K562 (cell line): Measurements from ENCODE around the gene KCNH2. TPM values are rescaled to one million over a fixed set of nuclear protein-coding genes. Genes with fewer than 3 reads are reported as not detected.
"Not testable (repeated sequence)": the region's sequence is repeated elsewhere in the genome, so short reads cannot be mapped to it uniquely, and the experiment has no call there.

Experiments used
- ATAC-seq: fragments of 200-7000 bp; cut with Tn5 transposase; 3 replicates; pipeline ENCODE4 v1.9.1; 2020; ENCODE audit warnings: moderate library complexity
- BruUV-seq: library from RNA; stranded (reverse); fragments of 400-500 nt; replicated peaks from 2 replicates; lab custom pipeline; 2021; lab: Mats Ljungman, UMichigan
- CTCF ChIA-PET: fragments of 300-600 bp; formaldehyde crosslinking; extraction: SDS; loops from one replicate; lab custom pipeline; 2021; ENCODE audit warnings: low intra/inter-chr PET ratio; lab: Yijun Ruan, JAX
- POLR2A ChIA-PET: fragments of 300-600, 350-650 bp; sonication (Branson Sonifier 250); formaldehyde crosslinking; extraction: SDS; loops from one replicate; lab custom pipeline; 2021; ENCODE audit warnings: antibody characterized with exemption, inconsistent platforms; lab: Yijun Ruan, JAX
- DNase-seq, 4 experiments: peaks; one replicate each; pipeline versions ENCODE4 v3.0.0 to v3.0.0-alpha.2; 2011 to 2018; ENCODE audit warnings: low spot score in 3 of 4, mixed read lengths in 3 of 4; ENCODE audit errors: extremely low read depth in 1 of 4
- FAIRE-seq: peaks from 2 replicates; lab custom pipeline; 2011; peaks lifted over from hg19 to GRCh38; lab: Jason Lieb, UNC
- H2AFZ ChIP-seq: 2 replicates; pipeline ENCODE4 v1.6.0; 2011; ENCODE audit warnings: low read depth, low read length, control low read depth, inconsistent platforms
- H3K27ac ChIP-seq: fragments of 200-600 bp; 3 replicates; pipeline ENCODE4 v1.8.0; 2011; ENCODE audit warnings: low read depth, mild to moderate bottlenecking, control low read depth, inconsistent platforms, low read length, moderate library complexity, mixed read lengths; ENCODE audit errors: extremely low read depth
- H3K27me3 ChIP-seq, 2 experiments: fragments of 300-600 bp in 1 of 2; 2 replicates in 1 of 2; 3 replicates in 1 of 2; pipeline versions ENCODE4 v1.6.0 to v1.8.0; 2011; ENCODE audit warnings: inconsistent platforms in 2 of 2, low read length in 2 of 2, mild to moderate bottlenecking in 1 of 2, mixed read lengths in 1 of 2, moderate library complexity in 1 of 2; ENCODE audit not compliant: control insufficient read depth in 2 of 2, insufficient read depth in 2 of 2
- H3K36me3 ChIP-seq: fragments of 300-600 bp; 3 replicates; pipeline ENCODE4 v1.8.0; 2011; ENCODE audit warnings: mild to moderate bottlenecking, low read length, inconsistent platforms; ENCODE audit not compliant: control insufficient read depth, insufficient read depth
- H3K4me1 ChIP-seq, 2 experiments: fragments of 200-600 bp in 1 of 2; replicated peaks in 1 of 2; 2 replicates in 1 of 2; 3 replicates in 1 of 2; pipeline versions ENCODE4 v1.5.1 to v1.8.0; 2011; ENCODE audit warnings: inconsistent platforms in 2 of 2, low read length in 2 of 2, mild to moderate bottlenecking in 1 of 2, mixed read lengths in 1 of 2, moderate library complexity in 1 of 2; ENCODE audit not compliant: control insufficient read depth in 2 of 2, insufficient read depth in 2 of 2
- H3K4me2 ChIP-seq: 2 replicates; pipeline ENCODE4 v1.6.1; 2011; ENCODE audit warnings: low read length, control low read depth, inconsistent platforms, mixed read lengths; ENCODE audit not compliant: insufficient read depth
- H3K4me3 ChIP-seq: fragments of 200-600 bp; sonication (generic), shearing (Covaris generic); 2 replicates; pipeline ENCODE4 v1.5.1; 2016; ENCODE audit warnings: control low read depth, inconsistent platforms
- H3K79me2 ChIP-seq: fragments of 200-600 bp; 3 replicates; pipeline ENCODE4 v1.8.0; 2011; ENCODE audit warnings: low read length, inconsistent platforms; ENCODE audit not compliant: control insufficient read depth, insufficient read depth
- H3K9ac ChIP-seq, 2 experiments: 2 replicates each; pipeline versions ENCODE4 v1.6.0 to v1.6.1; 2011; ENCODE audit warnings: low read depth in 2 of 2, low read length in 2 of 2, control low read depth in 1 of 2, inconsistent platforms in 1 of 2, mild to moderate bottlenecking in 1 of 2, mixed read lengths in 1 of 2; ENCODE audit not compliant: insufficient read depth in 1 of 2
- H3K9me1 ChIP-seq: one replicate; pipeline ENCODE4 v1.6.0; 2011; ENCODE audit warnings: inconsistent platforms, mild to moderate bottlenecking, low read length, moderate library complexity; ENCODE audit not compliant: control insufficient read depth, insufficient read depth
- H3K9me3 ChIP-seq: replicated peaks from 2 replicates; pipeline ENCODE4 v1.5.1; 2011; ENCODE audit warnings: low read depth, low read length, inconsistent platforms; ENCODE audit not compliant: control insufficient read depth, insufficient read depth
- H4K20me1 ChIP-seq: replicated peaks from 2 replicates; pipeline ENCODE4 v1.6.1; 2011; ENCODE audit warnings: low read length, inconsistent platforms, mixed read lengths; ENCODE audit not compliant: control insufficient read depth, insufficient read depth
- AFF4 ChIP-seq: sonication (generic); formaldehyde crosslinking; IDR thresholded peaks from 2 replicates; pipeline ENCODE4 v1.8.0; 2023; ENCODE audit warnings: mild to moderate bottlenecking, missing genetic modification reagents
- HDAC2 ChIP-seq: fragments of 450-650 bp; IDR thresholded peaks from 2 replicates; pipeline ENCODE4 v1.6.1; 2016; ENCODE audit warnings: mild to moderate bottlenecking
- IRF9 ChIP-seq: fragments of 450-650 bp; IDR thresholded peaks from 2 replicates; pipeline ENCODE4 v1.6.1; 2016; ENCODE audit warnings: missing biosample characterization, missing genetic modification characterization
- KLF6 ChIP-seq: fragments of 250-450 bp; sonication (Bioruptor Pico); IDR thresholded peaks from 2 replicates; pipeline ENCODE4 v1.4.0; 2020; ENCODE audit warnings: mild to moderate bottlenecking, moderate library complexity, borderline replicate concordance
- NR2F6 ChIP-seq: fragments of 450-650 bp; formaldehyde crosslinking; IDR thresholded peaks from 2 replicates; pipeline ENCODE4 v1.4.0; 2020; ENCODE audit warnings: mild to moderate bottlenecking
- OTX1 ChIP-seq: fragments of 450-650 bp; formaldehyde crosslinking; IDR thresholded peaks from 2 replicates; pipeline ENCODE4 v1.4.0; 2022; ENCODE audit warnings: mild to moderate bottlenecking
- PBX2 ChIP-seq, 2 experiments: IDR thresholded peaks in 1 of 2; conservative IDR thresholded peaks in 1 of 2; 2 replicates each; pipeline ENCODE4 v1.6.1; 2016; ENCODE audit warnings: low read depth in 2 of 2, mild to moderate bottlenecking in 1 of 2, missing compliant biosample characterization in 1 of 2, missing genetic modification characterization in 1 of 2, moderate library complexity in 1 of 2
- PKNOX1 ChIP-seq: fragments of 450-650 bp; IDR thresholded peaks from 2 replicates; pipeline ENCODE4 v1.6.1; 2016
- ZNF76 ChIP-seq: fragments of 250-450 bp; sonication (Bioruptor Pico); IDR thresholded peaks from 2 replicates; pipeline ENCODE4 v1.4.0; 2020; ENCODE audit warnings: mild to moderate bottlenecking, moderate library complexity, borderline replicate concordance
- WGBS: fragments of 100-300 bp; shearing (Covaris generic); methylation state at CpG from one replicate; pipeline ENCODE4 v1.1.6; 2016; ENCODE audit warnings: low coverage, mixed read lengths; ENCODE audit not compliant: insufficient coverage; ENCODE audit errors: missing lambda C conversion rate; 5-methylcytosine and 5-hydroxymethylcytosine counted together
- in situ Hi-C: fragments of 300-500 bp; cut with MboI; formaldehyde crosslinking; loops from 4 replicates; pipeline ENCODE4 v1.15.0; 2018; ENCODE audit warnings: inconsistent platforms, mixed read lengths
- intact Hi-C: fragments of 100-400 bp; cut with micrococcal nuclease; formaldehyde crosslinking; loops from 2 replicates; pipeline ENCODE4 v1.14.2; 2022
- polyA plus RNA-seq, 8 experiments: library from polyadenylated mRNA; depleted of rRNA in 4 of 8; stranded (reverse) in 5 of 8; unstranded in 3 of 8; fragments of >200 nt; fragmentation: Nextera tagmentation in 2 of 8; fragmentation: Illumina TruSeq in 1 of 8; extraction: Ambion mirVana in 2 of 8; extraction: Trizol in 1 of 8; gene quantifications; 2 replicates each; pipeline versions ENCODE4 v1.2.1 to v1.2.3, GENCODE V29; 2011 to 2014; ENCODE audit warnings: inconsistent platforms in 1 of 8, missing spikeins in 1 of 8
- total RNA-seq, 7 experiments: library from RNA; depleted of rRNA in 6 of 7; stranded (reverse); fragments of >200 nt in 6 of 7; fragmentation: Illumina TruSeq in 2 of 7; extraction: Trizol in 2 of 7; gene quantifications; 2 replicates each; pipeline versions ENCODE4 v1.2.1 to v1.2.3, GENCODE V29; 2011 to 2021; ENCODE audit warnings: low replicate concordance in 1 of 7

KCNH2 gene
- total and polyA plus RNA-seq, 9 of the 15 experiments (the other 6 are each of a cell fraction or from before 2014, with no cell fraction given) = 18.1 to 368 (median 218) TPM

GRCh38 chr7:151026771-151027727 lies 48.9 kb upstream of the KCNH2 start:
- peak overlapping the region; percentile 73 for H3K27ac ChIP-seq
- ChIA-PET POLR2A (interaction anchor here (0.6 to 14.3 kb wide), 10 partner anchors 8 to 225 kb away, joined by 3 to 146 read pairs (median 3); partner anchors contain the start of gene FASTK), CTCF (interaction anchor here (2.4 kb wide), 1 partner anchor 84 kb away, joined by 33 read pairs; no protein-coding TSS in a partner anchor)
- BruUV-seq; H4K20me1 ChIP-seq; in situ Hi-C loops; H3K27me3 ChIP-seq; H3K9me1 ChIP-seq; H3K9me3 ChIP-seq; TF ChIP-seq PBX2 (CRISPR knock-in tag; IDR thresholded peaks at IDR 0.05; ENCODE audit: low read depth): not testable (repeated sequence)
- H3K9ac ChIP-seq = peak overlapping the region; percentile 39 to 51; a peak in 3 of 4 replicates
- FAIRE-seq (peak; percentile 85), ATAC-seq (0 out of 3 replicates have a peak, but pooled peaks have one; percentile 1), DNase-seq (peak in 2 of 4 experiments; percentile 58 to 92)
- peaks cover 35 to 53% of the 10 kb centered on the region in 2 experiments for H3K4me1 ChIP-seq
- H3K4me3 ChIP-seq = peak overlapping the region; percentile 58
- peak overlapping the region; percentile 47 for H2AFZ ChIP-seq
- intact Hi-C loops = loop anchor here (1.0 kb wide), 1 partner anchor 9 kb away; no protein-coding TSS in a partner anchor
- peak overlapping the region; percentile 81 for H3K4me2 ChIP-seq
- H3K79me2 ChIP-seq = peaks cover 28% of the 10 kb centered on the region
- 2% methylated on average over 19 of the region's 19 CpGs for WGBS
- peaks cover 19% of the 10 kb centered on the region; the same call in 2 of the 3 replicates for H3K36me3 ChIP-seq
- 0 out of 2 replicates have a peak, but pooled peaks have one; percentile 20 for TF ChIP-seq NR2F6 (CRISPR knock-in tag)
- TF ChIP-seq ZNF76 = peak; percentile 96
- peak; percentile 77 for TF ChIP-seq PBX2 (tag; conservative IDR thresholded peaks at IDR 0.05; ENCODE audit: low read depth)
- TF ChIP-seq HDAC2 = 0 out of 2 replicates have a peak, but pooled peaks have one; percentile 87
- TF ChIP-seq KLF6 (CRISPR knock-in tag) = peak; percentile 96
- TF ChIP-seq IRF9 (tag) = peak; percentile 93
- TF ChIP-seq AFF4 (CRISPR knock-in tag) = 0 out of 2 replicates have a peak, but pooled peaks have one; percentile 25
- TF ChIP-seq OTX1 (CRISPR knock-in tag) = 0 out of 2 replicates have a peak, but pooled peaks have one; percentile 75
- TF ChIP-seq PKNOX1 = 0 out of 2 replicates have a peak, but pooled peaks have one; percentile 4
